NCI-H526 (cell line): ENCODE data around the gene GTSE1.

Experiments
- DNase-seq, 2 experiments: peaks; one replicate each; lab custom pipeline; 2025; lab: John Stamatoyannopoulos, UW

Gene GTSE1

DNA sequence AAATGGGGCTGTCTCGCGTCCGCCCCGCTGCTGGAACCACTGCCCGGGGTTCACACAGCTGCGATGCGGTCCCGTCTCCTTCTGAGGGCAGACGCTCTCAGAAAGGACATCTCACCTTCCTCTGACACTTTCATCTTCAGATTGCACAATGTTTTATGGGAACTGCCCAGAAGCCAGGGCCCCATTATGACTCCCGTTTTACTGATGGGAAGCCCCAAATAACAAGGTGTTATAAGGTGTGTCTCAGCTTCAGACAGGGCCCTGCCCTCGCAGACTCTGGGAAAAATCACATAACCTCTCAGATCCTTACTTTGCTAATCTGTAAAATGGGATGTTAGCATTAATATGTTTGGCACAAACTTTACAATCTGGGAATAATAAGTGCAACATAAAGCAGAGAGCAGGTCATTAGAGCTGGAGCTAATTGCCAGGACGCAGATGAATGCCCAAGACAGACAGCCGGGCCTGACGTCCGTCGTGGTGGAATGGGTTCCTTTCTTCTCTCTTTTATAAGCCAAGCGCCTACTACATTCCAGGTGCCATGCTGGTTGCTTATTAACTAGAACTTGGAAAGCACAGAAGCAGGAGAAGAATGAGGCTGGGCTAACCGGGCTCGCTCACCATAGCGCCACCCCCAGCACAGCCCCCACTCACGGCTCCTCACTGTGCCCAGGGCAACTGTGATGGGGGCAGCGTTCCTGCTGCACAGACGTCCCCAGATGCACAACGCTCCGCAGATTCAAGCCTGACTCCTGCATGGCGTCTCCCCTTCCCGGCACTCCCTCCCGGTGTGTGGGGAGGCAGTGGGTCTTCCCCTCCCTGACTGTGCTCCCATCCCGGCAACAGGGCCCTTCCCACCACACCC is 82.6 kb downstream of the GTSE1 start:
- no peak for DNase-seq

DNA sequence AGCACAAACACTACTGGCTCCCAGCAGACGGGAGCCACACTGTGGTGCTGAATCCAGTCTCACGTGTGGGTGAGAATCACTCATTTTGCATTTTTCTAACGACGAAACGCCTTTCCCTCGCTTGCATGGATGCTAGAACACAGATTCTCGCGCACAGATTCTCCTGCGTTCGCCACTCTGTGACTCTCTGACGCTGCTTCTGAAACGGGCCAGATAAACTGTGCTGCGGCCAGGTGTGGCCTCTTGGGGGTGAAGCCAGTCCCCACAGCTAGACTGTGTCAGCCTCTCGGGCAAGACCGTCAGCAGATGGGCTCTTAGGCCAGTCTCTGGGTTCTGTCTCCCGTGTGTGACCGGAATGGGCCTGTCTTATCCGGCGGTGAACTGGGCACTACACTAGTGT is 83.4 kb downstream of the GTSE1 start:
- DNase-seq = no peak
